ENCODE data around the gene SULT4A1. TPM values are rescaled to one million over a fixed set of nuclear protein-coding genes. Genes with fewer than 3 reads are reported as not detected.

The SULT4A1 gene
- total and polyA plus RNA-seq, 2 of the 8 experiments (the other 6 are each of a cell fraction or from before 2014, with no cell fraction given), result 9.1 to 11.8 TPM

- no peak for TF ChIP-seq CHD7 (IDR thresholded peaks at IDR 0.05; ENCODE audit: insufficient replicate concordance, low read length)
- TF ChIP-seq ATF2 (IDR thresholded peaks at IDR 0.05; ENCODE audit: low read length), result no peak
- no peak for TF ChIP-seq RBBP5 (IDR thresholded peaks at IDR 0.05; ENCODE audit: borderline replicate concordance, low read depth, low read length)
- no peak for TF ChIP-seq MAFK (IDR thresholded peaks at IDR 0.05; ENCODE audit: low read depth, low read length)
- TF ChIP-seq TAF7 (optimal IDR thresholded peaks at IDR 0.05; ENCODE audit: borderline replicate concordance, low read depth, low read length), result no peak
- TF ChIP-seq CTBP2 (IDR thresholded peaks at IDR 0.05; ENCODE audit: borderline replicate concordance, insufficient read depth, insufficient read length, low read length), result no peak
- TF ChIP-seq FOSL1 (IDR thresholded peaks at IDR 0.05; ENCODE audit: insufficient read depth, low read depth, low read length), result no peak
Measured at GRCh38 chr22:43881091-43882061, 19.1 kb upstream of the SULT4A1 start (continued).
